Right lobe of liver (tissue), 5 donors: ENCODE results near the gene SLC30A9. TPM values are rescaled to one million over a fixed set of nuclear protein-coding genes. Genes with fewer than 3 reads are reported as not detected.

Experiments
- total RNA-seq, 6 experiments: library from RNA; depleted of rRNA in 2 of 6; stranded (reverse); fragments of >200 nt in 2 of 6; fragmentation: NEBNext Ultra II Directional in 3 of 6; extraction: Animal tissue kit (Norgen Biotek cat#: 25700) in 3 of 6; gene quantifications; one replicate each; pipeline versions ENCODE4 v1.1.0 to v1.2.4, GENCODE V29; 2016 to 2023
- donor health status: DM: no; HTN: no; CAD: no.
- donor health status: DM: no; HTN: no; CAD: no.
- donor health status: DM: no; HTN: yes; CAD: no.
- donor health status: DM: no; HTN: yes; CAD: no.

SLC30A9 gene
- total RNA-seq, 6 experiments from 2014 or later: 23.2 to 34.1 (median 25.6) TPM

Other genes with a start within 250 kb of the SLC30A9 start
- not detected for gene PHOX2B, start 241.8 kb upstream of the SLC30A9 start, total RNA-seq
- gene TMEM33, start 55.1 kb upstream of the SLC30A9 start, total RNA-seq: 10 to 100 TPM; 48.9 to 82.7 (median 60.8) TPM
- gene DCAF4L1, start 8.8 kb upstream of the SLC30A9 start, total RNA-seq: under 1 TPM; 0.04 to 0.31 (median 0.15) TPM
- under 1 TPM; 0.04 to 0.31 (median 0.13) TPM for gene BEND4, start 162.1 kb downstream of the SLC30A9 start, total RNA-seq